ENCODE results near the gene ZBTB47.

DNA sequence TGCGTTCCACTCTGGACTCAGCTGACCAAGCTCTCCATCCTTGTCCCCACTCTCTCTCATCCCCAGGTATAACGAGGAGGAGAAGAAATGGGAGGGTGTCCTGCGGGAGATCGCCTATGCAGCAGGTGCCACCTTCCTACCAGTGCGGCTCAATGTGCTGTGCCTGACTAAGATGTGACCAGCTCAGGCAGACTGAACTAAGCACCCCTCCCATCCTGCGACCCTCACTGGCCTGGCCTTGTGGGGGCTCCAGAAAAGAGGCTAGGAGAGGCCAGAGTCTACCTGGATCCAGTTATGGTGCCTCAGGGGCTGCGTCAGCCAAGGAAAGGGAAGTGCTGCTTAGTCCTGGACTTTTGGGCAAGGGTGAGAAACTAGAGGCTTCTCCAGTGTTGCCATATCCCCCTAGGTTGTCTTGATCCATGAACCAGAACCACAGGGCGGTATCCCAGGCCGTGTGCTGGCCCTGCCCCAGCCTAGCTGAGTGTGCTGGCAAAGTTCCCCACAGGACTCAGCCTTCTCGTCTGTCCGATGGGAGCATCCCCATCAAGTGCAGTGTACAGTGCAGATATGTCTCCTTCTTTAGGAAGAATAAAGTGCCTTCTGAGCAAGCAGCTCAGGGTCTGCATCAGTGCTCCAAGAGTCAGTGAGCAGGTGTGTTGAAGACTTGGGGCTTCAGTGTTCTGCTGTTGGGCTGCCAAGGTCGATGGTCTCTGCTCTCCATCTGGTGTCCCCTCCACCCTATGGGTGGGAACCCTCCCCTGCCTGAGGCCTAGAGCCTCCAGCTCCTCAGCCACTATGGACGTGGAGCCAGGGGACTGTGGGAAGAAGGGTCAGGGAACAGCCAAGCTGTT is 38.5 kb downstream of the ZBTB47 start:
- TF ChIP-seq, protein P1, sequence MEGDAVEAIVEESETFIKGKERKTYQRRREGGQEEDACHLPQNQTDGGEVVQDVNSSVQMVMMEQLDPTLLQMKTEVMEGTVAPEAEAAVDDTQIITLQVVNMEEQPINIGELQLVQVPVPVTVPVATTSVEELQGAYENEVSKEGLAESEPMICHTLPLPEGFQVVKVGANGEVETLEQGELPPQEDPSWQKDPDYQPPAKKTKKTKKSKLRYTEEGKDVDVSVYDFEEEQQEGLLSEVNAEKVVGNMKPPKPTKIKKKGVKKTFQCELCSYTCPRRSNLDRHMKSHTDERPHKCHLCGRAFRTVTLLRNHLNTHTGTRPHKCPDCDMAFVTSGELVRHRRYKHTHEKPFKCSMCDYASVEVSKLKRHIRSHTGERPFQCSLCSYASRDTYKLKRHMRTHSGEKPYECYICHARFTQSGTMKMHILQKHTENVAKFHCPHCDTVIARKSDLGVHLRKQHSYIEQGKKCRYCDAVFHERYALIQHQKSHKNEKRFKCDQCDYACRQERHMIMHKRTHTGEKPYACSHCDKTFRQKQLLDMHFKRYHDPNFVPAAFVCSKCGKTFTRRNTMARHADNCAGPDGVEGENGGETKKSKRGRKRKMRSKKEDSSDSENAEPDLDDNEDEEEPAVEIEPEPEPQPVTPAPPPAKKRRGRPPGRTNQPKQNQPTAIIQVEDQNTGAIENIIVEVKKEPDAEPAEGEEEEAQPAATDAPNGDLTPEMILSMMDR (conservative IDR thresholded peaks at IDR 0.05; ENCODE audit: low read depth, low read length): no peak
- TF ChIP-seq EZH2phosphoT487 (IDR thresholded peaks at IDR 0.05; ENCODE audit: borderline replicate concordance, low read length) (no peak), EZH2 (IDR thresholded peaks at IDR 0.05; ENCODE audit: low read length, unreplicated experiment) (no peak)

Measured in PC-3 (cell line).